ENCODE data around the gene ATOX1.

The ATOX1 gene

GRCh38 chr5:151696470-151697061 lies 61.9 kb downstream of the ATOX1 start:
- DNase-seq: no peak

- DNase-seq: no peak
Measured at GRCh38 chr5:151695464-151695863, 63.0 kb downstream of the ATOX1 start.

DNA sequence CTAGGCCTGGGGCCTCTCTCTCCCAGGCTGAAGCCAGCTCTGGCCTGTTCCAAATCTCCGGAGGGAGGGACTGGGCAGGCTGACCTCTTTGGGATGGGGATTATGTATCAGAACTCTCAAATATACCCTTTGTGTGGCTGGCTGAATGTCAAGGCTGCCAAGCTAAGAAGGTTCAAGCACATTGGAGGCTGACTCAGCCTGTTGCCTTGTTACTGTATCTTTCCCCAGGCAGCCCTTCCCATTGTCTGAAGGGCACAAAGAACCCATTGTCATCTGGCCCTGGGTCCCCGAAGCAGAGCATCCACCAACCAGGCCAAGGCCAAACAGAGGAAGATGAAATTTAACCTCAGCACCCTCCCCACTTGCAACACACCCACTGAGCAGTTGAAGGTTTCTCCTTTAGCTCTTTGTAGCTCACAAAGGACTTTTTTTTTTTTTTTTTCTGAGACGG lies 64.4 kb downstream of the ATOX1 start:
- no peak for DNase-seq

Measured in activated gamma-delta T cell (primary cell).